ENCODE measurements around the gene ARHGEF16. TPM values are rescaled to one million over a fixed set of nuclear protein-coding genes. Genes with fewer than 3 reads are reported as not detected.

Gene ARHGEF16
- total and polyA plus RNA-seq, 2 donors (not counting 1 experiment from before 2014, with no cell fraction given) = 0.13 to 0.22 TPM

DNA sequence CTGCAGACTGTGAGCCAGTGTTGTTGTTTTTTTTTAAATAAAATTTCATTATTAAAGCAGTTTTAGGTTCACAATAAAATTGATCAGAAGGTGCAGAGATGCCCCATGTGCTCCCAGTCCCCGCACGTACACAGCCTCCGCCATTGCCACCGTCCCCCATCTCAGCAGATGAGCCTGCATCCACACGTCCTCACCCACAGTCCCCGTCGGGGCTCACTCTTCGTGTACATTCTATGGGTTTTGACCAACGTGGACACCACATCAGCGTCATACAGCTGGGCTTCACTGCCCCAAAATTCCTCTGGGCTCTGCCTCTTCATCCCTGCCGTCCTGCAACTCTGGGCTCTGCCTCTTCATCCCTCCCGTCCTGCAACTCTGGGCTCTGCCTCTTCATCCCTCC, 11.6 kb upstream of the ARHGEF16 start:
- no peaks in the 10 kb centered on the region for H3K36me3 ChIP-seq (replicated peaks in 1 of 2; ENCODE audit: control extremely low read depth in 1 of 2, control insufficient read depth in 1 of 2, extremely low read depth in 1 of 2, insufficient read depth in 2 of 2, low read length in 1 of 2)
- Mint-ChIP-seq H3K9me3 (ENCODE audit: insufficient read depth) (peaks cover 2% of the 10 kb centered on the region), H3K27ac (no peak overlapping the region), H3K4me1 (no peaks in the 10 kb centered on the region), H3K27me3 (peaks cover 14% of the 10 kb centered on the region), H3K4me3 (no peak overlapping the region)
- no peak overlapping the region for H3K27ac ChIP-seq (ENCODE audit: low read length in 2 of 2)
- no peaks in the 10 kb centered on the region for H3K79me2 ChIP-seq (ENCODE audit: control insufficient read depth, insufficient read depth, low read length)
- TF ChIP-seq EZH2 (IDR thresholded peaks at IDR 0.05; ENCODE audit: borderline replicate concordance, insufficient read depth, low read depth, low read length, poor library complexity, severe bottlenecking) = no peak
- TF ChIP-seq, protein P1, sequence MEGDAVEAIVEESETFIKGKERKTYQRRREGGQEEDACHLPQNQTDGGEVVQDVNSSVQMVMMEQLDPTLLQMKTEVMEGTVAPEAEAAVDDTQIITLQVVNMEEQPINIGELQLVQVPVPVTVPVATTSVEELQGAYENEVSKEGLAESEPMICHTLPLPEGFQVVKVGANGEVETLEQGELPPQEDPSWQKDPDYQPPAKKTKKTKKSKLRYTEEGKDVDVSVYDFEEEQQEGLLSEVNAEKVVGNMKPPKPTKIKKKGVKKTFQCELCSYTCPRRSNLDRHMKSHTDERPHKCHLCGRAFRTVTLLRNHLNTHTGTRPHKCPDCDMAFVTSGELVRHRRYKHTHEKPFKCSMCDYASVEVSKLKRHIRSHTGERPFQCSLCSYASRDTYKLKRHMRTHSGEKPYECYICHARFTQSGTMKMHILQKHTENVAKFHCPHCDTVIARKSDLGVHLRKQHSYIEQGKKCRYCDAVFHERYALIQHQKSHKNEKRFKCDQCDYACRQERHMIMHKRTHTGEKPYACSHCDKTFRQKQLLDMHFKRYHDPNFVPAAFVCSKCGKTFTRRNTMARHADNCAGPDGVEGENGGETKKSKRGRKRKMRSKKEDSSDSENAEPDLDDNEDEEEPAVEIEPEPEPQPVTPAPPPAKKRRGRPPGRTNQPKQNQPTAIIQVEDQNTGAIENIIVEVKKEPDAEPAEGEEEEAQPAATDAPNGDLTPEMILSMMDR (IDR thresholded peaks at IDR 0.05) = no peak
- no peak overlapping the region for H3K4me3 ChIP-seq (ENCODE audit: control extremely low read depth in 1 of 5, extremely low read depth in 1 of 5, insufficient read depth in 1 of 5, low read depth in 2 of 5, low read length in 4 of 5)
- no peak overlapping the region for H3K4me2 ChIP-seq (replicated peaks; ENCODE audit: low read depth, low read length, poor library complexity, severe bottlenecking)
- ChIA-PET CTCF (interaction anchor here (1.8 kb wide), 1 partner anchor 10 kb away, joined by 5 read pairs; no protein-coding TSS in a partner anchor), POLR2A (no interaction called here)
- DNase-seq (no peak), ATAC-seq (ENCODE audit: low read depth) (no peak)
- H3K27me3 ChIP-seq (replicated peaks in 1 of 4; ENCODE audit: control extremely low read depth in 1 of 4, control insufficient read depth in 3 of 4, insufficient read depth in 4 of 4, low read length in 3 of 4) = no peaks in the 10 kb centered on the region
- H3K9me3 ChIP-seq (ENCODE audit: control extremely low read depth in 1 of 3, control insufficient read depth in 2 of 3, insufficient read depth in 1 of 3, low read length in 2 of 3) = peaks cover 0 to 16% (median 4%) of the 10 kb centered on the region in 3 donors
- intact Hi-C loops (cut with micrococcal nuclease) = no loop called here
- no peak overlapping the region for H2AFZ ChIP-seq (ENCODE audit: insufficient read depth, low read depth, low read length, poor library complexity, severe bottlenecking)
- no peaks in the 10 kb centered on the region for H3K4me1 ChIP-seq (ENCODE audit: control insufficient read depth in 2 of 2, insufficient read depth in 2 of 2, low read length in 2 of 2)
- 93% methylated on average over 12 of the region's 12 CpGs for WGBS (ENCODE audit: insufficient coverage)
- no peak overlapping the region for H3K9ac ChIP-seq (ENCODE audit: low read length)
- no peaks in the 10 kb centered on the region for H4K20me1 ChIP-seq (ENCODE audit: control insufficient read depth, insufficient read depth, low read length, poor library complexity, severe bottlenecking)

DNA sequence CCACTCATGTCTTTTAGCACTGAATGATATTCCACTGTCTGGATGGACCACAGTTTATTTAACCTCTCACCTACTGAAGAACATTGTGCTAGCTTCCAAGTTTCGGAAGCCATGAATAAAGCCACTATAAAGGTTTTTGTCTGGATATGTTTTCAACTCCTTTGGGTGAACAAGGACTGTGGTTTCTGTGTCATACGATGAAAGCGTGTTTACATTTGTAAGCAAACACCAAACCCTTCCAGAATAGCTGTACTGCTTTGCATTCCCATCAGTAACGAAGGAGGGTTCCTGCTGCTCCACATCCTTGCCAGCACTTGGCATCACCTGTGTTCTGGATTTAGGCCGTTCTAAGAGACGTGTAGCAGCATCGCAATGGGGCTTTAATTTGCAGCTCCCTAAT, 10.7 kb upstream of the ARHGEF16 start:
- Histone ChIP-seq H3K4me1 (ENCODE audit: control insufficient read depth in 2 of 2, insufficient read depth in 2 of 2, low read length in 2 of 2) (no peaks in the 10 kb centered on the region), H3K36me3 (replicated peaks in 1 of 2; ENCODE audit: control extremely low read depth in 1 of 2, control insufficient read depth in 1 of 2, extremely low read depth in 1 of 2, insufficient read depth in 2 of 2, low read length in 1 of 2) (no peaks in the 10 kb centered on the region), H3K27me3 (replicated peaks in 1 of 4; ENCODE audit: control extremely low read depth in 1 of 4, control insufficient read depth in 3 of 4, insufficient read depth in 4 of 4, low read length in 3 of 4) (no peaks in the 10 kb centered on the region), H3K4me3 (ENCODE audit: control extremely low read depth in 1 of 5, extremely low read depth in 1 of 5, insufficient read depth in 1 of 5, low read depth in 2 of 5, low read length in 4 of 5) (no peak overlapping the region), H3K27ac (ENCODE audit: low read length in 2 of 2) (no peak overlapping the region), H3K9ac (ENCODE audit: low read length) (no peak overlapping the region), H3K79me2 (ENCODE audit: control insufficient read depth, insufficient read depth, low read length) (no peaks in the 10 kb centered on the region), H4K20me1 (ENCODE audit: control insufficient read depth, insufficient read depth, low read length, poor library complexity, severe bottlenecking) (no peaks in the 10 kb centered on the region), H2AFZ (ENCODE audit: insufficient read depth, low read depth, low read length, poor library complexity, severe bottlenecking) (no peak overlapping the region), H3K9me3 (ENCODE audit: control extremely low read depth in 1 of 3, control insufficient read depth in 2 of 3, insufficient read depth in 1 of 3, low read length in 2 of 3) (peaks cover 0 to 16% (median 4%) of the 10 kb centered on the region in 3 donors), H3K4me2 (replicated peaks; ENCODE audit: low read depth, low read length, poor library complexity, severe bottlenecking) (no peak overlapping the region)
- Mint-ChIP-seq H3K27ac (no peak overlapping the region), H3K4me3 (no peak overlapping the region), H3K4me1 (no peaks in the 10 kb centered on the region), H3K9me3 (ENCODE audit: insufficient read depth) (peaks cover 2% of the 10 kb centered on the region), H3K27me3 (peaks cover 15% of the 10 kb centered on the region)
- 89% methylated on average over 6 of the region's 7 CpGs for WGBS (ENCODE audit: insufficient coverage)
- intact Hi-C loops (cut with micrococcal nuclease) = no loop called here
- no peak for ATAC-seq (ENCODE audit: low read depth)
- DNase-seq = no peak
- ChIA-PET CTCF (interaction anchor here (1.6 kb wide), 1 partner anchor 9 kb away, joined by 10 read pairs; no protein-coding TSS in a partner anchor), POLR2A (no interaction called here)
- TF ChIP-seq, protein P1 (IDR thresholded peaks at IDR 0.05) = no peak
- TF ChIP-seq EZH2 (IDR thresholded peaks at IDR 0.05; ENCODE audit: borderline replicate concordance, insufficient read depth, low read depth, low read length, poor library complexity, severe bottlenecking) = no peak
